Neural cell (in vitro differentiated cells): ENCODE measurements around the gene DECR2. TPM values are rescaled to one million over a fixed set of nuclear protein-coding genes. Genes with fewer than 3 reads are reported as not detected.
"Not testable (repeated sequence)": the region's sequence is repeated elsewhere in the genome, so short reads cannot be mapped to it uniquely, and the experiment has no call there.

Experiments
- H2AFZ ChIP-seq: fragments of 200-600, 300-800 bp; sonication (generic), shearing (Covaris generic); 2 replicates; pipeline ENCODE4 v1.6.0; 2014; ENCODE audit warnings: low read depth, mild to moderate bottlenecking, antibody characterized with exemption, low read length, moderate library complexity
- H3F3A ChIP-seq: fragments of 200-600 bp; shearing (Covaris generic); 2 replicates; pipeline ENCODE4 v1.6.1; 2016; ENCODE audit warnings: mild to moderate bottlenecking, moderate library complexity, mixed read lengths, antibody characterized with exemption, low read length; ENCODE audit not compliant: insufficient read depth, poor library complexity, severe bottlenecking
- H3K27ac ChIP-seq: fragments of 200-600, 300-800 bp; sonication (generic), shearing (Covaris generic); 2 replicates; pipeline ENCODE4 v1.5.1; 2014; ENCODE audit warnings: mild to moderate bottlenecking, low read length, moderate library complexity
- H3K27me3 ChIP-seq: fragments of 300-800, 200-600 bp; sonication (generic), shearing (Covaris generic); 2 replicates; pipeline ENCODE4 v1.6.0; 2014; ENCODE audit warnings: mild to moderate bottlenecking, low read depth, low read length, moderate library complexity; ENCODE audit not compliant: insufficient read depth
- H3K36me3 ChIP-seq: fragments of 300-800, 200-600 bp; sonication (generic), shearing (Covaris generic); 2 replicates; pipeline ENCODE4 v1.5.1; 2014; ENCODE audit warnings: mild to moderate bottlenecking, antibody characterized with exemption, low read length, moderate library complexity; ENCODE audit not compliant: insufficient read depth
- H3K4me2 ChIP-seq: fragments of 300-800, 200-600 bp; sonication (generic), shearing (Covaris generic); 2 replicates; pipeline ENCODE4 v1.6.0; 2014; ENCODE audit warnings: mild to moderate bottlenecking, low read length
- H3K4me3 ChIP-seq: fragments of 300-800, 200-600 bp; sonication (generic), shearing (Covaris generic); 2 replicates; pipeline ENCODE4 v1.5.1; 2014; ENCODE audit warnings: mild to moderate bottlenecking, low read length, moderate library complexity
- H3K79me2 ChIP-seq: fragments of 200-600 bp; shearing (Covaris generic); replicated peaks from 2 replicates; pipeline ENCODE4 v1.6.0; 2014; ENCODE audit warnings: mild to moderate bottlenecking, low read length, moderate library complexity; ENCODE audit not compliant: insufficient read depth
- H3K9ac ChIP-seq: fragments of 300-800, 200-600 bp; sonication (generic), shearing (Covaris generic); 2 replicates; pipeline ENCODE4 v1.6.1; 2016; ENCODE audit warnings: mild to moderate bottlenecking, low read length, mixed read lengths
- H3K9me2 ChIP-seq: fragments of 200-600 bp; shearing (Covaris generic); 2 replicates; pipeline ENCODE4 v1.6.1; 2016; ENCODE audit warnings: mild to moderate bottlenecking, low read length, mixed read lengths; ENCODE audit not compliant: insufficient read depth
- H3K9me3 ChIP-seq: fragments of 200-600, 300-800 bp; sonication (generic), shearing (Covaris generic); 2 replicates; pipeline ENCODE4 v1.6.1; 2016; ENCODE audit warnings: mild to moderate bottlenecking, mixed run types, low read length, moderate library complexity, mixed read lengths
- H4K20me1 ChIP-seq: fragments of 200-600 bp; shearing (Covaris generic); 2 replicates; pipeline ENCODE4 v1.6.1; 2016; ENCODE audit warnings: mild to moderate bottlenecking, mixed run types; ENCODE audit not compliant: insufficient read depth
- CTCF ChIP-seq: fragments of 450-650 bp; IDR thresholded peaks from 2 replicates; pipeline ENCODE4 v1.5.1; 2014; ENCODE audit warnings: antibody characterized with exemption, mild to moderate bottlenecking, moderate library complexity; ENCODE audit not compliant: poor library complexity, severe bottlenecking
- EP300 ChIP-seq: fragments of 450-650 bp; conservative IDR thresholded peaks from 2 replicates; pipeline ENCODE4 v1.6.1; 2014; ENCODE audit warnings: antibody characterized with exemption, mild to moderate bottlenecking, moderate library complexity; ENCODE audit not compliant: poor library complexity, severe bottlenecking
- EZH2 ChIP-seq: fragments of 200-600, 300-800 bp; shearing (Covaris generic), sonication (generic); IDR thresholded peaks from 2 replicates; pipeline ENCODE4 v1.6.1; 2014; ENCODE audit warnings: antibody characterized with exemption, low read length, borderline replicate concordance, mild to moderate bottlenecking; ENCODE audit not compliant: insufficient read depth, poor library complexity, severe bottlenecking
- MXI1 ChIP-seq: fragments of 450-650 bp; conservative IDR thresholded peaks from 2 replicates; pipeline ENCODE4 v1.6.1; 2014; ENCODE audit warnings: antibody characterized with exemption, mild to moderate bottlenecking; ENCODE audit not compliant: poor library complexity, severe bottlenecking
- POLR2AphosphoS5 ChIP-seq: IDR thresholded peaks from 2 replicates; pipeline ENCODE4 v1.6.1; 2012
- RAD21 ChIP-seq: fragments of 450-650 bp; conservative IDR thresholded peaks from 2 replicates; pipeline ENCODE4 v1.6.1; 2014; ENCODE audit warnings: antibody characterized with exemption, mild to moderate bottlenecking, moderate library complexity
- REST ChIP-seq: IDR thresholded peaks from 2 replicates; pipeline ENCODE4 v1.6.1; 2012; ENCODE audit warnings: borderline replicate concordance
- SMC3 ChIP-seq: fragments of 450-650 bp; conservative IDR thresholded peaks from 2 replicates; pipeline ENCODE4 v1.6.1; 2014; ENCODE audit warnings: antibody characterized with exemption, mild to moderate bottlenecking, moderate library complexity; ENCODE audit not compliant: poor library complexity
- TAF1 ChIP-seq: IDR thresholded peaks from 2 replicates; pipeline ENCODE4 v1.6.1; 2012; ENCODE audit warnings: low read depth
- polyA plus RNA-seq: library from polyadenylated mRNA; depleted of rRNA; stranded (reverse); fragments of >200 nt; gene quantifications from 2 replicates; pipeline ENCODE4 v1.2.3, GENCODE V29; 2014

DECR2 gene
- polyA plus RNA-seq, 1 donor from 2014 or later = 58.8 TPM

DNA sequence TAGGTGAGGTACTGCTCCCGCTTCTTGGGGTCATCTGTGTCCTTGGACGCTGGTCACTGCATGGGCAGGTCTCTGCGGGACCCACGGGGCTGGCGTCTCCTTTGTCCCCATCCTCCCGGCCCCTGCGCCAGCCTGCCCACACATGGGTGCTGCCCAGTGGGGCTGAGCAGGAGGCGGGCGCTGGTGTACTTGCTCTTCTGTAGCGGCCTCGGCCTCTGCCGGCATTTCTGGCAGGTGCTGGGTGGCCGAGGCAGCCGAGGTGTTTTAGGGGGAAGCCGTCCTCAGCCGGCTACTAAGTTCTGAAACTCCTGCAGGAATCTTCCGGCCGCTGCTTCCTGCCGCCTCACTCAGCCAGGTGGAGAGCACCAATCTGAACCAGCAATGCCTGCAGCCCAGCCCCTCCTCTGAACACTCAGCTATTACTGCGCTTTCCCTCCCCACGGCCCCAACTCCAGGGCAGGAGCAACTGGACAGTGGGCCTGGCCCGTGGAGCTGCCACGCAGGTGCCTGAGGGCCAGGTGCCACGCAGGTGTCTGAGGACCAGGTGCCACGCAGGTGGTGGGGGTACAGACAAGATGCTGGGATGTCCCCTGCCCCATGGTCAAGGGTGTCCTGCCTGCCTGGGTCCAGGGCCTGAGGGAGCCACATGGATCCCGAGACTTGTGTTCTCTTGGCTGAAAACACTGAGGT is 10.0 kb downstream of the DECR2 start:
- Histone ChIP-seq H3K4me2 (no peak overlapping the region), H3K27me3 (no peaks in the 10 kb centered on the region), H4K20me1 (no peaks in the 10 kb centered on the region), H3K9me2 (no peaks in the 10 kb centered on the region), H3K79me2 (no peaks in the 10 kb centered on the region), H3K36me3 (no peaks in the 10 kb centered on the region), H3K4me3 (no peak overlapping the region), H3K27ac (no peak overlapping the region), H3K9ac (no peak overlapping the region), H3F3A (no peaks in the 10 kb centered on the region), H2AFZ (no peak overlapping the region), H3K9me3 (no peaks in the 10 kb centered on the region)
- TF ChIP-seq EZH2 = no peak
- TF ChIP-seq CTCF = no peak
- no peak for TF ChIP-seq POLR2AphosphoS5
- no peak for TF ChIP-seq MXI1
- no peak for TF ChIP-seq SMC3
- TF ChIP-seq REST = no peak
- TF ChIP-seq TAF1 = no peak
- no peak for TF ChIP-seq RAD21
- no peak for TF ChIP-seq EP300

DNA sequence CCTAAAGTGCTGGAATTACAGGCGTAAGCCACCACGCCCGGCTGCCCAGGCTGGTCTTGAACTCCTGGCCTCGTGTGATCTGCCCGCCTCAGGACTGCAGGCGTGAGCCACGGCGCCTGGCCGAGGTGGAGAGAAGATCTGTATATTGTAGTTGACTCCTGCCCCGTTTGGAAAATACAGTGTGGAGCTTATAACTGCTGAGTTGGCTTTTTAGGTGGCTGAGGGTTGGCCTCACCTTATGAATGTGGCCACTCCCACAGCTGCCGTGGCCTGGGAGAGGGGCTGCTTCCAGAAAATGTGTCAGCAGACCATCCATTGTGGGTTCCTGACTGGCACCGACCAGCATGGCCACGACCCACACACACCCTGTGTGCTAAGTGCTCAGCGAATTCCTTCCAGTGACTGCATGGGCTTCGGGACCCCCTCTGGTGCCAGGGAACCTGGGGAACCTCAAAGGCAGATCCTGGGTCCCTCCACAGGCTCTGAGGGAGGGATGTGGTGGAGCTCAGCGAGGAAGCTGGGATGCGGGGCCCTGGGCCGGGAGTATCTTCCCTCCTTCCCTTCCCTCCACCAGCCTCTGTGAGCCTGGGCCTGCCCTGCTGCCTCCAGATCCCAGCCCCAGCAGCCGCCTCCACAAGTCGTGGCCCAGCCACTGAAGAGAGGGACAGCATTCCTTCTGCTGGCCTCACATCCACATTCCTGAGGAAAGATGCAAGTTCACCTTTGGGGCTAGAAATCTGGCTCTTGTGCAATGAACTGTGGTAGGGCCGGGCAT is 12.9 kb downstream of the DECR2 start:
- no peak overlapping the region for H2AFZ ChIP-seq
- no peak overlapping the region for H3K4me3 ChIP-seq
- no peak overlapping the region for H3K9ac ChIP-seq
- TF ChIP-seq EZH2 (no peak), TAF1 (no peak), RAD21 (no peak), CTCF (no peak), POLR2AphosphoS5 (no peak), MXI1 (no peak), REST (no peak), SMC3 (no peak), EP300 (no peak)
- no peak overlapping the region for H3K4me2 ChIP-seq
- H3K79me2 ChIP-seq = no peaks in the 10 kb centered on the region
- no peaks in the 10 kb centered on the region for H4K20me1 ChIP-seq
- no peaks in the 10 kb centered on the region for H3K36me3 ChIP-seq
- no peaks in the 10 kb centered on the region for H3K9me3 ChIP-seq
- no peaks in the 10 kb centered on the region for H3K9me2 ChIP-seq
- no peak overlapping the region for H3K27ac ChIP-seq
- H3K27me3 ChIP-seq = no peaks in the 10 kb centered on the region
- no peaks in the 10 kb centered on the region for H3F3A ChIP-seq

GRCh38 chr16:415170-415498 is 13.4 kb downstream of the DECR2 start:
- H3K9me3 ChIP-seq, H3K36me3 ChIP-seq, H3K9ac ChIP-seq, H3K79me2 ChIP-seq, H3K27me3 ChIP-seq, H4K20me1 ChIP-seq, H3F3A ChIP-seq, H2AFZ ChIP-seq, H3K9me2 ChIP-seq, H3K27ac ChIP-seq, H3K4me2 ChIP-seq, H3K4me3 ChIP-seq: not testable (repeated sequence)
